ENCODE results near the gene SCAF11. TPM values are rescaled to one million over a fixed set of nuclear protein-coding genes. Genes with fewer than 3 reads are reported as not detected.

The SCAF11 gene
- polyA plus RNA-seq, 1 donor (not counting 4 experiments of a cell fraction or from before 2014, with no cell fraction given), result 54.5 TPM

- no peak overlapping the region for H2AFZ ChIP-seq (ENCODE audit: control insufficient read depth, low read length)
- no peak overlapping the region for H3K4me2 ChIP-seq (ENCODE audit: control insufficient read depth, extremely low read depth, insufficient read depth, low read depth, low read length)
- H3K27ac ChIP-seq (ENCODE audit: control insufficient read depth, insufficient read depth, low read length), result no peak overlapping the region
- no peaks in the 10 kb centered on the region for H3K9me3 ChIP-seq (ENCODE audit: control insufficient read depth, low read depth, low read length)
- H3K27me3 ChIP-seq (ENCODE audit: control insufficient read depth, extremely low read depth, insufficient read depth, low read length), result no peaks in the 10 kb centered on the region
- no peaks in the 10 kb centered on the region for H3K79me2 ChIP-seq (ENCODE audit: control insufficient read depth, insufficient read depth, low read length)
- no peak for DNase-seq (ENCODE audit: low read depth, low spot score)
- TF ChIP-seq CTCF (optimal IDR thresholded peaks at IDR 0.05 in 1 of 3, IDR thresholded peaks at IDR 0.05 in 1 of 3, conservative IDR thresholded peaks at IDR 0.05 in 1 of 3; ENCODE audit: extremely low read depth in 1 of 3, insufficient read depth in 2 of 3, low read length in 3 of 3) (no peak), EZH2 (IDR thresholded peaks at IDR 0.05; ENCODE audit: low read length) (no peak)
- H3K9ac ChIP-seq (ENCODE audit: control insufficient read depth, extremely low read depth, insufficient read depth, low read length), result no peak overlapping the region
- peaks cover 0 to 3% of the 10 kb centered on the region in 2 experiments for H3K36me3 ChIP-seq (ENCODE audit: control insufficient read depth in 2 of 2, extremely low read depth in 1 of 2, insufficient read depth in 2 of 2, low read length in 2 of 2)
- H3K9me1 ChIP-seq (ENCODE audit: control insufficient read depth, extremely low read depth, insufficient read depth, low read length), result no peaks in the 10 kb centered on the region
- no peak overlapping the region for H3K4me3 ChIP-seq (ENCODE audit: control insufficient read depth in 2 of 3, extremely low read depth in 1 of 3, insufficient read depth in 2 of 3, low read depth in 1 of 3, low read length in 3 of 3)
- dilution Hi-C loops (cut with MboI; ENCODE audit: extremely low pct_ligation_motif_present, low sequenced_read_pairs), result no loop called here
- H3K4me1 ChIP-seq (ENCODE audit: control insufficient read depth, extremely low read depth, insufficient read depth, low read length), result peaks cover 8% of the 10 kb centered on the region
- no peak for FAIRE-seq
- H4K20me1 ChIP-seq (ENCODE audit: control insufficient read depth, extremely low read depth, insufficient read depth, low read length), result no peaks in the 10 kb centered on the region
These were observed 81.2 kb downstream of the SCAF11 start for GRCh38 chr12:45909041-45909713.

GRCh38 chr12:45907955-45908354 is 82.4 kb downstream of the SCAF11 start:
- Histone ChIP-seq H3K36me3 (ENCODE audit: control insufficient read depth in 2 of 2, extremely low read depth in 1 of 2, insufficient read depth in 2 of 2, low read length in 2 of 2) (peaks cover 0 to 3% of the 10 kb centered on the region in 2 experiments), H3K27me3 (ENCODE audit: control insufficient read depth, extremely low read depth, insufficient read depth, low read length) (no peaks in the 10 kb centered on the region), H3K4me3 (ENCODE audit: control insufficient read depth in 2 of 3, extremely low read depth in 1 of 3, insufficient read depth in 2 of 3, low read depth in 1 of 3, low read length in 3 of 3) (no peak overlapping the region), H2AFZ (ENCODE audit: control insufficient read depth, low read length) (no peak overlapping the region), H3K9me1 (ENCODE audit: control insufficient read depth, extremely low read depth, insufficient read depth, low read length) (no peaks in the 10 kb centered on the region), H3K27ac (ENCODE audit: control insufficient read depth, insufficient read depth, low read length) (no peak overlapping the region), H3K4me2 (ENCODE audit: control insufficient read depth, extremely low read depth, insufficient read depth, low read depth, low read length) (no peak overlapping the region), H3K9ac (ENCODE audit: control insufficient read depth, extremely low read depth, insufficient read depth, low read length) (no peak overlapping the region), H3K9me3 (ENCODE audit: control insufficient read depth, low read depth, low read length) (no peaks in the 10 kb centered on the region), H4K20me1 (ENCODE audit: control insufficient read depth, extremely low read depth, insufficient read depth, low read length) (no peaks in the 10 kb centered on the region), H3K4me1 (ENCODE audit: control insufficient read depth, extremely low read depth, insufficient read depth, low read length) (no peaks in the 10 kb centered on the region), H3K79me2 (ENCODE audit: control insufficient read depth, insufficient read depth, low read length) (no peaks in the 10 kb centered on the region)
- DNase-seq (ENCODE audit: low read depth, low spot score), result no peak
- FAIRE-seq, result no peak
- dilution Hi-C loops (cut with MboI; ENCODE audit: extremely low pct_ligation_motif_present, low sequenced_read_pairs), result no loop called here
- no peak for TF ChIP-seq EZH2 (IDR thresholded peaks at IDR 0.05; ENCODE audit: low read length)

- DNase-seq (ENCODE audit: low read depth, low spot score) (no peak), FAIRE-seq (no peak)
- TF ChIP-seq CTCF (optimal IDR thresholded peaks at IDR 0.05 in 1 of 3, IDR thresholded peaks at IDR 0.05 in 1 of 3, conservative IDR thresholded peaks at IDR 0.05 in 1 of 3; ENCODE audit: extremely low read depth in 1 of 3, insufficient read depth in 2 of 3, low read length in 3 of 3), result no peak
- no peak for TF ChIP-seq EZH2 (IDR thresholded peaks at IDR 0.05; ENCODE audit: low read length)
- dilution Hi-C loops (cut with MboI; ENCODE audit: extremely low pct_ligation_motif_present, low sequenced_read_pairs), result no loop called here
- H3K9ac ChIP-seq (ENCODE audit: control insufficient read depth, extremely low read depth, insufficient read depth, low read length), result no peak overlapping the region
- H2AFZ ChIP-seq (ENCODE audit: control insufficient read depth, low read length), result no peak overlapping the region
- no peaks in the 10 kb centered on the region for H4K20me1 ChIP-seq (ENCODE audit: control insufficient read depth, extremely low read depth, insufficient read depth, low read length)
- H3K4me1 ChIP-seq (ENCODE audit: control insufficient read depth, extremely low read depth, insufficient read depth, low read length), result no peaks in the 10 kb centered on the region
- peaks cover 2 to 10% of the 10 kb centered on the region in 2 experiments for H3K36me3 ChIP-seq (ENCODE audit: control insufficient read depth in 2 of 2, extremely low read depth in 1 of 2, insufficient read depth in 2 of 2, low read length in 2 of 2)
- no peak overlapping the region for H3K4me3 ChIP-seq (ENCODE audit: control insufficient read depth in 2 of 3, extremely low read depth in 1 of 3, insufficient read depth in 2 of 3, low read depth in 1 of 3, low read length in 3 of 3)
- H3K79me2 ChIP-seq (ENCODE audit: control insufficient read depth, insufficient read depth, low read length), result no peaks in the 10 kb centered on the region
- H3K4me2 ChIP-seq (ENCODE audit: control insufficient read depth, extremely low read depth, insufficient read depth, low read depth, low read length), result no peak overlapping the region
- no peak overlapping the region for H3K27ac ChIP-seq (ENCODE audit: control insufficient read depth, insufficient read depth, low read length)
- no peaks in the 10 kb centered on the region for H3K9me1 ChIP-seq (ENCODE audit: control insufficient read depth, extremely low read depth, insufficient read depth, low read length)
- no peaks in the 10 kb centered on the region for H3K9me3 ChIP-seq (ENCODE audit: control insufficient read depth, low read depth, low read length)
- no peaks in the 10 kb centered on the region for H3K27me3 ChIP-seq (ENCODE audit: control insufficient read depth, extremely low read depth, insufficient read depth, low read length)
These were observed 92.3 kb downstream of the SCAF11 start for GRCh38 chr12:45898094-45898493.

All from keratinocyte (primary cell).